D341Med (cell line): ENCODE measurements around the gene SLC10A7.
A peak's percentile ranks its signal among the peaks of the same experiment; 100 is the strongest.
"Not testable (repeated sequence)": the region's sequence is repeated elsewhere in the genome, so short reads cannot be mapped to it uniquely, and the experiment has no call there.

Experiments used
- DNase-seq: peaks from one replicate; pipeline ENCODE4 v3.0.0; 2012; ENCODE audit warnings: low spot score

The SLC10A7 gene

GRCh38 chr4:146439437-146439836, 82.3 kb downstream of the SLC10A7 start:
- DNase-seq, result no peak

- no peak for DNase-seq
Observed at GRCh38 chr4:146437778-146438177, 84.0 kb downstream of the SLC10A7 start.

- DNase-seq, result no peak
Observed at GRCh38 chr4:146436423-146437162, 85.1 kb downstream of the SLC10A7 start.

DNA sequence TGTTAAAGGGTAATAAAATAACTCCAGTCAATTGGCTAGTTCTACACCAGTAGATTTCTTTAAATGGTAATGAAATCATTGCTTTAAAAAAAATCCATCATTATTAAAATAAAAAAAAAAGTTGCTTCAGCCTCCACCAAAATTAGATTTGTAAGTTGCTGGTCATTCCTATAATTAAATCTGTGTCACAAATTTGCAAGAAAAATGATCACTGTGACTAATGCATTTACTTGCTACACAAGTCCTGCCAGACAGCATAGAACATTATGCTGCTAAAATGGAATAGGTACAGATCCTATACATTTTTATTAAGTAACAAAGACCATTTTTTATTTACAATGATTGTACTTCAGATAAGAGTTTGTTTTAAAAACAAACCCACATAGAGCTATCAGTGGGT, 85.8 kb downstream of the SLC10A7 start:
- no peak for DNase-seq

DNA sequence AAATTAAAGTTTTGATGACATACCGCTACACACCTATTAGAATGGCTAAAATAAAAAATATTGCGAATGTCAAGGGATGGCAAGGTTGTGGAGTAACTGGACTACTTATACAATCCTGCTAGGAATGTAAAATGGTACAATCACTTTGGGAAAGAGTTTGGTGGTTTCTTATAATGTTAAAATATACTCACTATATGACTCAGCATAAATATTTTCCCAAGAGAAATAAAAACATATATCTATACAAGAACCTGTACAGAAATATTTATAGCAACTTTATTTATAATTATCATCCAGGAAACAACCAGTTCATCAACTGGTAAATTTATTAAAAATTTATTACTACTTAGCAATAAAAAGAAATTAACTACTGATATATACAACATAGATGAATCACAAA, 89.7 kb downstream of the SLC10A7 start:
- DNase-seq, result no peak

DNA sequence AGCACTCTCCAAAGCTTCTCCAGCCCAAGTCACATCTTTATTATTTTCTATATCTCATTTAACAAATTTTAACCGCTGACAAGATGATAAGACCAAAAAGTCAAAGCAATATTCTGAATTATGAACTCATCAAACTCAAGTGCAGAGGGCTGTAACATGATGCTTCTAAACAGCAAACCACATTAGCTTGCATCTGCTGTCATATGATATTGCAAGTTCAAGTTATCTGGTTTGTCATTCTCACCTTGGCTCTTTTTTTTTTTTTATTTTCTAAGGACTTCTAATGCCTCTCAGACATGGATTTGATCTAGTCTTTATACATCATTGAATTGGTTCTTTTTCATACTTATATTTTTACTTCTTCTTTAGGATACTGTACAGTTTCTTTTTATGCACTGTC, 93.4 kb downstream of the SLC10A7 start:
- no peak for DNase-seq

DNA sequence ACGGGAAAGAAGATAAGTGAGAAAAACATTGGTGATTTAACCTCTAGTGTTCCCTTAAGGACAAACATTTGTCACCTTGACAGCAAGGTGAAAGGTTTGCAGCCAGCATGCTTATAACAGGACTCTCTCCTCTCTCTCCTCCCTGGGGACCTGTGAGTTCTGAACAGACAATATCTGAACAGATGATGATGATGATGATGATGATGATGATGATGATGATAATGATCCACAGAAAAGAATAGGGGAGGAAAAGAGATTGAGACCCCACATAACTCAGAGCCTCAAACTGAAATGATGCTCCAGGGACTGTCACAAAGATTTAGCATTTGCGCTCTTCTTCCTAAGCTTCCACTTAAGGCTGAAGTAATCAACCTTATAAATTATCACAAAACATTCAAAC, 103.9 kb downstream of the SLC10A7 start:
- no peak for DNase-seq

- no peak for DNase-seq
Observed at GRCh38 chr4:146415829-146416228, 105.9 kb downstream of the SLC10A7 start.

- DNase-seq, result no peak
Observed at GRCh38 chr4:146407669-146408084, 114.1 kb downstream of the SLC10A7 start.

- no peak for DNase-seq
Observed at GRCh38 chr4:146407257-146407656, 114.5 kb downstream of the SLC10A7 start.

DNA sequence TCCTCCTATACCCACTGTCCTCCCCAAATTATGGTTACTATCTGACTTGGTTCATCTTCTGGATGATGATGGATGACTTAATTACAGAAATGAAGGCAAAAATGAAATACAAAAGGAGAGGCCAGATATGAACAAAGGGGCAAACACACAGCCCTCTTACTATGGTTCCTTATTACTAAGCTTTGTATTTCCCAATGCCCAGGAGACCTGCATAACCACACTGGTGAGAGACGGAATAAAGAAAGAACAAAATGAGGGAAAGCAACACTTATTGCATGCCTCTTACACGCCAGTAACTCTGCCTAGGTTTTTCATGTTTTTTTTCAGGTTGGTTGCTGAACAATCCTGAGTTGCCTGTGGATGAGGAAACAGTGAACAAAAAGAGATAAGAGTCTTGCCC, 120.5 kb downstream of the SLC10A7 start:
- DNase-seq, result peak; percentile 29

DNA sequence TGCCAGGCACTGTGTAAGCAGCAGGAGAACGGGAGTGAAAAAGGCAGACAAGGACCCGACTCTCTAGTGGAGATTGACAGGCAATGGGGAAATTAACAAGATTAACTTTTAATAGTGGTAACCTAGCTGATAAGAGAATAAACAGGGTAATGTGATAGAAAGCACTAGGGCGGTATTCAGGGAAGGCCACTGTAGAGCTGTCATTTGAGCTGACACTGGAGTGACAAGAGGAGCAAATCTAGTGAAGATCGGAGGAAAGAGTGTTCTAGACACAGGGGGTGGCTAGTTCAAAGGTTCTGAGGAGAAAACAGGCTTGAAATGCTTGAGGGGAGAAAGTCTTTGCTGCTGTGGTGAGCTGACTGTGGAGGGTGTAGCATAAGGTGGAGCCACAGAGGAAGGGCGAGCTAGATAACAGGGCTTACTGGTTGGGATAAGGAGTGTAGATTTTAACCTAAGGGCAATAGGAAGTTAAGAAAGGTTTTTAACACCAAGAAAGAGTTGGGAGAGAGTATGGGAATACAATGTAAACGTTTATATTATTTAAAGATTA, 122.8 kb downstream of the SLC10A7 start:
- no peak for DNase-seq

DNA sequence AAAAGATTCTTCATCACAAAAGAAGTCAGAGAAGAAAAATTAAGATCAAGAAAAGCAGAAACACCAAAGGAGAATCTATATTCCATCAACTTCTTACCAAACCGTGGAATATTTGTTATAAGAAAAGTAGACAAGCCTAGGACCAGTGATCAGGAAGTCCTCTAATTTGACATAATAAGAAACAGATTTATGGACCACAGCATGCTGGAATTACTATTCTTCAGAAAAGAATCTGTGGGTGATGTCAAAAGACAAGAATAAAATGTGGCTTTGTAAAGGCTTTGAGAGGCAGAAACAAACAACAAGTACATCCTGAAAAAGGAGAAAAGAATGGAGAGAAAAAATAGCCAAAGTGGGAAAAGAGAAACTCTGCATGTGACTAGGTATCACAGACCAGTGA, 123.3 kb downstream of the SLC10A7 start:
- DNase-seq, result no peak

- DNase-seq, result no peak
Observed at GRCh38 chr4:146389561-146389960, 132.2 kb downstream of the SLC10A7 start.

- DNase-seq, result no peak
Observed at GRCh38 chr4:146382194-146382593, 139.5 kb downstream of the SLC10A7 start.

GRCh38 chr4:146381263-146381872, 140.4 kb downstream of the SLC10A7 start:
- no peak for DNase-seq

DNA sequence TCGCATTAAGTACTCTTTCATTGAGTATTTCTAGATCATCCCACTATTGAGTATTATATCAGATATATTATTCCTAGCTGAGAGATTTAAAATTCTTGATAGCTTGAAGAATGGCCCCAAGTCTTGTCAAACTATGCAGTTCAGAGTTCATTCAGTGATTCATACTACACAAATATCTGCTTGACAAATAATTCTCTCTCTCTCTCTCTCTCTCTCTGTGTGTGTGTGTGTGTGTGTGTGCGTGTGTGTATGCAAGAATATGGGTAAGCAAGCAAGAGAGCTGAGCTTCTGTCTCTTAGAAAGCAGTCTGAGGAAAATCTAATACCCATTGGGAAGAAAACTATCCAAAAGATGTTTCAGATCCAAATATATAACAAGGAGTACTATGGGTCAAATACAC, 142.0 kb downstream of the SLC10A7 start:
- no peak for DNase-seq

DNA sequence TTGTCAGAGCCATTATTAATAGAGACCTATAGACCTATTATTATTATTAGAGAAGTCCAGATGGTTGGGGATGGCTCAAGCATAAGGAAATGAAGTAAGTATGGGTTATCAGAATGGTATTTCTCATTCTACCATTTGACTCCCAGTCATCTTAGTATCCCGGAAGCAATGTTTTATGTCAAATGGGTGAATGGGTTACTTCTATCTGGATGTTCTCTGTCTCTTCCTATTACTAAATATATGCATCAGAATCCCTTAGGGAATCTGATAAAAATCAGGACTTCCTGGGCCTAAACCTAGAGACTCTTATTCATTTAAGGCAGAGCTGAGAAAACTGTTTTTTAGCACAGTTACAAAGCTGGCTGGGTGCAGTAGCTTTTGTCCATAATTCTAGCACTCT, 149.9 kb downstream of the SLC10A7 start:
- DNase-seq, result no peak

DNA sequence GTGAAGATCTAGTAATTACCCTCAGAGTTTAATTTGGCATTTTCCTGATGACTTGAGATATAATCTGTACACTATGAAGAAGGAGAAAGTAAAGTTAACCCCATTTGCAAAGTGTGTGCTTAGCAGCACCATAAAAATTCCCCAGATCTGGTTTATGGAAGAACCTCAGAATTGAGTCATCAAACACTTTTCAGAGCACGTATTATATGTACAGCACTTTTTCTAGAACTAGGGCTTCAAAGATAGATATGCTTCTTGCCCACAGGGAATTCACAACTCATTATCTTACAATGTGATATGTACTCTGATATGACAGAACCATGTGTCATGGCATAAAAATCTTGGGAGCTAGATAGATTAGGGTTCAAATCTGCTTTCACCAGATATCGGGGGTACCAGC, 150.9 kb downstream of the SLC10A7 start:
- DNase-seq, result no peak

- DNase-seq, result no peak
Observed at GRCh38 chr4:146369446-146369845, 152.3 kb downstream of the SLC10A7 start.

- DNase-seq, result no peak
Observed at GRCh38 chr4:146368209-146368608, 153.5 kb downstream of the SLC10A7 start.

- no peak for DNase-seq
Observed at GRCh38 chr4:146367347-146367746, 154.4 kb downstream of the SLC10A7 start.

DNA sequence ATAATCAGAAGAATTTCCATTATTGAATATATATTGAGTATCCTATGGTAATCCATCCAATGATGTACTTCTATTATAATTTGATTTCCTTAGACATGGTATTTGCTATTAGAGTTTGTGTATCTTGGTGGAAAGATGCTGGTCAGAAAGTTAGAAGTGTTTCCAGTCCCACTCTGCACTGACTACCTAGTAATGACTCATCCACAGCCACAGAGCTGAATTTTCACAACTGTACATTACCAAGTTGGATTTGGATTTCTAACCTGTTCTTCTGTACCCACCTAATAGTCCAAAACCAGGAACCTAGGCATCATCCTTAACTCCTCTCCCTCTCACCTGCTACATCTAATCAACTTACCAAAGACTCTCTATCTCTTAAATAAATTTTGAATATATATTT, 162.0 kb downstream of the SLC10A7 start:
- no peak for DNase-seq

DNA sequence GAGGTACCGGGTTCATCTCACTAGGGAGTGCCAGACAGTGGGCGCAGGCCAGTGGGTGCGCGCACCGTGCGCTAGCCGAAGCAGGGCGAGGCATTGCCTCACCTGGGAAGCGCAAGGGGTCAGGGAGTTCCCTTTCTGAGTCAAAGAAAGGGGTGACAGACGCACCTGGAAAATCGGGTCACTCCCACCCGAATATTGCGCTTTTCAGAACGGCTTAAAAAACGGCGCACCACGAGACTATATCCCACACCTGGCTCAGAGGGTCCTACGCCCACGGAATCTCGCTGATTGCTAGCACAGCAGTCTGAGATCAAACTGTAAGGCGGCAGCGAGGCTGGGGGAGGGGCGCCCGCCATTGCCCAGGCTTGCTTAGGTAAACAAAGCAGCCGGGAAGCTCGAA, 171.6 kb downstream of the SLC10A7 start:
- DNase-seq, result not testable (repeated sequence)
